C4-2B (cell line): ENCODE measurements around the gene HOXC5.
"Not testable (repeated sequence)": the region's sequence is repeated elsewhere in the genome, so short reads cannot be mapped to it uniquely, and the experiment has no call there.

Experiments
- H3K27ac ChIP-seq: fragments of 450-650 bp; 2 replicates; pipeline ENCODE4 v1.5.1; 2017
- ZFX ChIP-seq: fragments of 450-650 bp; IDR thresholded peaks from 2 replicates; pipeline ENCODE4 v1.6.1; 2017
- TF ChIP-seq, protein P1 (sequence below): fragments of 450-650 bp; conservative IDR thresholded peaks from 2 replicates; pipeline ENCODE4 v1.5.1; 2017; ENCODE audit warnings: mild to moderate bottlenecking

The HOXC5 gene

DNA sequence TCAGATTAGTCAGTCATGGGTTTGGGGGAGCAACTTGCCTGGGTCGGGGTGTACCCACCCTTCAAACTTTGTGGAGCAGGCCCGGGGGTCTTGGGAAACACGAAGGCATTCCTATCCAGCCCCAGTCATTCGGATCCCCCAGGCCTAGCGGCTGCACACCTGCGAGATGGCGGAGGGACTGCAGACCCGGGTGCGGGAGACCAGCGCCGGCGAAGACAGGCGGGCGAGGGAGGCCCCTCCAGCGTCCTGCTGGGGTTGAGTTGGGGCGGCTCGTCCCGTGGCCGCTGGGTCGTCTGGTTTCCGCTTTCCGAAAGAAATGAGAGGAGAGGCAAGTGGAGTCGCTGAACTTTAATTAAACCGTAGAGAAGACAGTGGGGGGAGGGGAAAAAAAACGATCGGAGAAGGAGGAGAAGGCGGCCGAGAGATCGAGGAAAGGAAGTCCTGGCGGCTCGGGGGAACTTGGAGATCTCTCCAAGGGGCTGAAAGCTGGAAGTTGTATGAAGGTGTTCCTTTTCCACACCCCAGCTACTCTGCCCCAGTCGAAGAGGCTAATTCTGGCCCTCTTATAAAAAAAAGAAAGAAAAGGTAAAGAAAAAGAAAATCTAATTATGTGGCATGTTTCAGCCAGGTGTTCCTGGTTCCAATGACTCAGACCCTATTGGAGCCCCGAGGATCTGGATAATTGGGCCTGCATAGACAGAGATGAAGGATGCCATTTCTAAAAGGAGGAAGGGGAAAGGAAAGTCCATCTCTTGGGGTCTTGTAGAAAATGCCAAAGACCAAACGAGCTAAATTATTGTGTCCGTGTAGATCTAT, 48.9 kb downstream of the HOXC5 start:
- not testable (repeated sequence) for H3K27ac ChIP-seq

DNA sequence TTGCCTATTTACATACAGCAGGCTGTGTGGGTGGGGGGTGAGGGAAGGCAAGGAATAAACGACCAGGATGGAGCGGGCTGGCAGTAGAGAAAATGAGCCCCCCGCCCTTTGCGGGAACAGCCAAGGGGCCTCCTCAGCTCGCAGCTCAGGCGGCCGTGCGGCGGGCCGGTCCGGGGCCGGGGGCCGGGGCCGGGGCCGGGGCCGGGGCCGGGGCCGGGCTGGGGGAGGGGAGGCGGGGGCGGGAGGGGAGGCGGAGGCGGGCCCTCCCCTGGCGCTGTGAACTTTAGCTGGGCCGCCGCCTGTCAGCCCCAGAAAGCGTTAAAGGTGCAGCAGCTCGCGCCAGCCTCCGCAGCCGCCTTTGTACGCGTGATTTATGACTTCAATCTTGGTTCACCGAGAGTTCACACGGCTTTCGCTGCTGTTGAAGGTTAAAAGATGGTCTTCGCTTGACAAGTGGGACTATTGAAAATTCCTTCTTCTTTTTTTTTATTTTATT, 49.6 kb downstream of the HOXC5 start:
- H3K27ac ChIP-seq = no peak overlapping the region
- TF ChIP-seq, protein P1, sequence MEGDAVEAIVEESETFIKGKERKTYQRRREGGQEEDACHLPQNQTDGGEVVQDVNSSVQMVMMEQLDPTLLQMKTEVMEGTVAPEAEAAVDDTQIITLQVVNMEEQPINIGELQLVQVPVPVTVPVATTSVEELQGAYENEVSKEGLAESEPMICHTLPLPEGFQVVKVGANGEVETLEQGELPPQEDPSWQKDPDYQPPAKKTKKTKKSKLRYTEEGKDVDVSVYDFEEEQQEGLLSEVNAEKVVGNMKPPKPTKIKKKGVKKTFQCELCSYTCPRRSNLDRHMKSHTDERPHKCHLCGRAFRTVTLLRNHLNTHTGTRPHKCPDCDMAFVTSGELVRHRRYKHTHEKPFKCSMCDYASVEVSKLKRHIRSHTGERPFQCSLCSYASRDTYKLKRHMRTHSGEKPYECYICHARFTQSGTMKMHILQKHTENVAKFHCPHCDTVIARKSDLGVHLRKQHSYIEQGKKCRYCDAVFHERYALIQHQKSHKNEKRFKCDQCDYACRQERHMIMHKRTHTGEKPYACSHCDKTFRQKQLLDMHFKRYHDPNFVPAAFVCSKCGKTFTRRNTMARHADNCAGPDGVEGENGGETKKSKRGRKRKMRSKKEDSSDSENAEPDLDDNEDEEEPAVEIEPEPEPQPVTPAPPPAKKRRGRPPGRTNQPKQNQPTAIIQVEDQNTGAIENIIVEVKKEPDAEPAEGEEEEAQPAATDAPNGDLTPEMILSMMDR = no peak
- no peak for TF ChIP-seq ZFX
